Stomach (tissue), 9 donors: ENCODE results near the gene PIK3CA. TPM values are rescaled to one million over a fixed set of nuclear protein-coding genes. Genes with fewer than 3 reads are reported as not detected.

Source experiments
- DNase-seq, 2 donors: peaks; one replicate each; pipeline versions ENCODE4 v3.0.0 to v3.0.0-alpha.2; 2013 to 2019
- H3K27ac ChIP-seq, 5 donors: fragments of 200-600 bp in 4 of 5; sonication (generic) in 4 of 5; one replicate each; pipeline ENCODE4 v1.5.1; 2013 to 2019; ENCODE audit warnings: mild to moderate bottlenecking in 1 of 5, moderate library complexity in 1 of 5
- H3K27me3 ChIP-seq, 3 donors: fragments of 200-600 bp; sonication (generic); one replicate each; pipeline ENCODE4 v1.5.1; 2017 to 2019; ENCODE audit warnings: mixed run types in 1 of 3
- H3K36me3 ChIP-seq, 4 donors: fragments of 200-600 bp; sonication (generic); 1 replicate in 3 of 4; 2 replicates in 1 of 4; pipeline ENCODE4 v1.5.1; 2016 to 2019
- H3K4me1 ChIP-seq, 4 donors: fragments of 200-600 bp; sonication (generic); one replicate each; pipeline ENCODE4 v1.5.1; 2016 to 2019
- H3K4me3 ChIP-seq, 4 donors: fragments of 200-600 bp; sonication (generic) in 3 of 4; one replicate each; pipeline ENCODE4 v1.5.1; 2016 to 2019; ENCODE audit warnings: mild to moderate bottlenecking in 1 of 4
- H3K9me3 ChIP-seq, 4 donors: fragments of 200-600 bp; sonication (generic); one replicate each; pipeline ENCODE4 v1.5.1; 2016 to 2019
- EP300 ChIP-seq: sonication (generic); formaldehyde crosslinking; IDR thresholded peaks from one replicate; pipeline ENCODE4 v1.6.1; 2017; ENCODE audit warnings: antibody characterized with exemption
- POLR2A ChIP-seq, 4 donors: fragments of 450-650 bp; IDR thresholded peaks; one replicate each; pipeline ENCODE4 v1.6.1; 2016; ENCODE audit warnings: antibody characterized with exemption in 4 of 4, control low read depth in 2 of 4, mild to moderate bottlenecking in 1 of 4, moderate library complexity in 1 of 4
- POLR2AphosphoS5 ChIP-seq, 3 donors: sonication (generic); formaldehyde crosslinking; IDR thresholded peaks; one replicate each; pipeline ENCODE4 v1.6.1; 2016; ENCODE audit warnings: antibody characterized with exemption in 3 of 3
- WGBS, 5 donors: extraction: QIAGEN DNeasy Blood & Tissue Kit in 3 of 5; methylation state at CpG; one replicate each; pipeline versions ENCODE4 v1.1.5 to v1.1.7; 2013 to 2018; 5-methylcytosine and 5-hydroxymethylcytosine counted together
- intact Hi-C: fragments of 100-400 bp; cut with DNase I; formaldehyde crosslinking; loops from one replicate; pipeline ENCODE4 v1.15.1; 2023; ENCODE audit warnings: low total_unique reads
- polyA plus RNA-seq, 3 donors: library from polyadenylated mRNA; stranded (reverse); fragments of 200-250 nt; gene quantifications; one replicate each; pipeline ENCODE4 v1.2.3, GENCODE V29; 2013
- total RNA-seq, 5 donors: library from RNA; depleted of rRNA; stranded (reverse); fragments of >200 nt; gene quantifications; one replicate each; pipeline versions ENCODE4 v1.1.0 to v1.2.3, GENCODE V29; 2014 to 2016
- TF ChIP-seq, protein P1 (sequence below), 7 experiments: fragments of 450-650 bp in 4 of 7; fragments of 200-600 bp in 3 of 7; sonication (generic) in 3 of 7; IDR thresholded peaks; one replicate each; pipeline ENCODE4 v1.5.1; 2016 to 2019; ENCODE audit warnings: antibody characterized with exemption in 7 of 7, control low read depth in 2 of 7, mild to moderate bottlenecking in 1 of 7
- donor health status: healthy with polysubstance abuse.
- donor health status: Bipolar disorder and iron deficiency.
- donor health status: healthy.

The PIK3CA gene
- total and polyA plus RNA-seq, 8 donors, result 2.6 to 144 (median 8.2) TPM

DNA sequence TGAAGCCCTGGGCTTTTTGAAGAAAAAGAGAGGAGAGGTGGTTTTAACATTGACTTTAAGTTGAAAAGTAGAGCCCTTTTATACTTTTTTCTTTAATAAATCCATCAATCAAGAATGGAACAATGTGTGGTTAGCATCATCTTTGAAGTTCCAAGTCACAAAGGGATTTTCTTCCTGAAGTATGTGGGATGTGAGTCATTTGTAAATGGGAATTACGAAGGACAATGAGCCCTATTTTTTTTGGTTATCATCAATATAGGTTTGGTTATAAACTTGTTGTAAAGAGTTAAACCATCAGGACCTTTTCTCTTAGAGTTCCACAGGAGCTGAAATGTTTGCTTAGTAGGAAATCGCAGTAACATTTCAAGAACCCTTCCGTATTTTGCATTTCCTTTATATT is 38.3 kb downstream of the PIK3CA start:
- H3K27ac ChIP-seq, result no peak overlapping the region
- no peak for DNase-seq
- 90 to 94% (median 92%) methylated on average over 3 of the region's 3 CpGs for WGBS, 5 donors
- H3K4me3 ChIP-seq, result no peak overlapping the region
- H3K36me3 ChIP-seq, result no peaks in the 10 kb centered on the region
- H3K9me3 ChIP-seq, result no peaks in the 10 kb centered on the region
- peaks cover 17 to 64% (median 40%) of the 10 kb centered on the region in 4 donors for H3K4me1 ChIP-seq
- intact Hi-C loops, result no loop called here
- TF ChIP-seq, protein P1, sequence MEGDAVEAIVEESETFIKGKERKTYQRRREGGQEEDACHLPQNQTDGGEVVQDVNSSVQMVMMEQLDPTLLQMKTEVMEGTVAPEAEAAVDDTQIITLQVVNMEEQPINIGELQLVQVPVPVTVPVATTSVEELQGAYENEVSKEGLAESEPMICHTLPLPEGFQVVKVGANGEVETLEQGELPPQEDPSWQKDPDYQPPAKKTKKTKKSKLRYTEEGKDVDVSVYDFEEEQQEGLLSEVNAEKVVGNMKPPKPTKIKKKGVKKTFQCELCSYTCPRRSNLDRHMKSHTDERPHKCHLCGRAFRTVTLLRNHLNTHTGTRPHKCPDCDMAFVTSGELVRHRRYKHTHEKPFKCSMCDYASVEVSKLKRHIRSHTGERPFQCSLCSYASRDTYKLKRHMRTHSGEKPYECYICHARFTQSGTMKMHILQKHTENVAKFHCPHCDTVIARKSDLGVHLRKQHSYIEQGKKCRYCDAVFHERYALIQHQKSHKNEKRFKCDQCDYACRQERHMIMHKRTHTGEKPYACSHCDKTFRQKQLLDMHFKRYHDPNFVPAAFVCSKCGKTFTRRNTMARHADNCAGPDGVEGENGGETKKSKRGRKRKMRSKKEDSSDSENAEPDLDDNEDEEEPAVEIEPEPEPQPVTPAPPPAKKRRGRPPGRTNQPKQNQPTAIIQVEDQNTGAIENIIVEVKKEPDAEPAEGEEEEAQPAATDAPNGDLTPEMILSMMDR (IDR thresholded peaks at IDR 0.05), result no peak
- TF ChIP-seq POLR2A (IDR thresholded peaks at IDR 0.05) (no peak), EP300 (no peak), POLR2AphosphoS5 (IDR thresholded peaks at IDR 0.05) (no peak)
- H3K27me3 ChIP-seq, result no peaks in the 10 kb centered on the region

DNA sequence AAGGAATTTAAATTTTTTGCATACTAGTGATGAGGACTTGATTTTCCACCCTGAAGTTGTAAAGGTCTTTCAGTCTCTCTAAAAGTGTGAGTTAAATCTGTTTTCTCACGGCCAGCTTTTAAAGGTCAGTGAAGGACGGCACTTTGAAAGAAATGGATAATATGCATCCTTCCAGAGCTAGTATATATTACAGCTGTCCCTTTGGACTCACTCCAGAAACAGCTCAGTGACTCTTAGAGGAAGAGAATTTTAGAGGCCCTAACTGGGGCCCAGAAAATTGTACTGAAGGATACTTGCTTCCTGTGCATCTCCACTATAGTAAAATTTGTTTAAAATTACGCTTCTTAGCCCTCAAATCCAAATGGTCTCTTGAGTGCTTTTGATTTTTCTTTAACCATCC is 41.6 kb downstream of the PIK3CA start:
- no peak for TF ChIP-seq EP300
- TF ChIP-seq, protein P1 (IDR thresholded peaks at IDR 0.05), result no peak
- TF ChIP-seq POLR2A (IDR thresholded peaks at IDR 0.05), result no peak
- no peak for TF ChIP-seq POLR2AphosphoS5 (IDR thresholded peaks at IDR 0.05)
- WGBS, 5 donors, result 49 to 61% (median 54%) methylated on average over 3 of the region's 3 CpGs
- Histone ChIP-seq H3K9me3 (no peaks in the 10 kb centered on the region), H3K27ac (peak overlapping the region in 1 of 5 donors; percentile 20), H3K27me3 (no peaks in the 10 kb centered on the region), H3K4me3 (no peak overlapping the region), H3K4me1 (peaks cover 6 to 47% (median 23%) of the 10 kb centered on the region in 4 donors), H3K36me3 (no peaks in the 10 kb centered on the region)
- intact Hi-C loops, result no loop called here
- DNase-seq, result peak in 1 of 2 donors; percentile 89

DNA sequence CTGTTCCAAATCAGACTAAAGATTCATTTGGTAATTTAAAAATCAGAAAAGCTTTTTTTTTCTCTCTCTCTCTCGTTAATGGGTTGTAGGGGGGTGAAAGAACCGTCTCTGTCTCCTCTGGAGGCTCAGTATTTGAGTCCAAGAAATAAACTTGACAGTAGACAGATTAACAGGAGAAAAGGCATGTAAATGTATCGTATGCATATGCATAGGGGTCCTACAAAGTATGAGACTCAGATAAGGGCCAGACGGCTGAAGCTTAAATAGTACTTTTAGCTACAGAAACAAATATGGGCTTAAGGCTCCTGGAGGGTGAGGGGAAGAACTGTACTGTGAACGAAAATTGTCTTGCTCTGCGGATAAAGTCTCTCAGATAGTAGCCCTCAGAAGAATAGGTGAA is 42.4 kb downstream of the PIK3CA start:
- Histone ChIP-seq H3K9me3 (no peaks in the 10 kb centered on the region), H3K4me1 (peaks cover 6 to 56% (median 22%) of the 10 kb centered on the region in 4 donors), H3K27me3 (no peaks in the 10 kb centered on the region), H3K27ac (no peak overlapping the region), H3K4me3 (no peak overlapping the region), H3K36me3 (no peaks in the 10 kb centered on the region)
- TF ChIP-seq EP300, result no peak
- TF ChIP-seq POLR2A (IDR thresholded peaks at IDR 0.05), result no peak
- TF ChIP-seq POLR2AphosphoS5 (IDR thresholded peaks at IDR 0.05), result no peak
- TF ChIP-seq, protein P1 (IDR thresholded peaks at IDR 0.05), result no peak
- intact Hi-C loops, result no loop called here
- peak in 1 of 2 donors; percentile 21 for DNase-seq
- WGBS, 5 donors, result 66 to 86% (median 79%) methylated on average over 6 of the region's 6 CpGs

DNA sequence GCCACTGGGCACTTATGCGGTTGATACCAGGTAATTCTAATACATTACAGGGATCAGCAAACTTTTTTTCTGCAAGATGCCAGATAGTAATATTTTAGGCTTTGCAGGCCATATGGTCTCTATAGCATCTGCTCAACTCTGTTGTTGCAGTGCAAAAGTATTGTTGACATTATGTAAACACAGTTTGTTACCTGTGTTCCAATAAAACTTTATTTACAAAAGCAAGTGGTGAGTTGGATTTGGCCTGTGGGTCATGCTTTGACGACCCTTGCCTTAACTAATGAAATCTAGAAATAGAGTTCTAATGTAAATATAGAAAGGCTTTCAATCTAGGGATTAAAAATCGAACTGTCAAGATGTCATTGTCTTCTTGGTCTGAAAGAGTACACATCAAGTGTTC is 44.4 kb downstream of the PIK3CA start:
- 73 to 80% (median 78%) methylated on average over 3 of the region's 3 CpGs for WGBS, 5 donors

More for the DNA sequence above, 44.4 kb downstream of the PIK3CA start:
- Histone ChIP-seq H3K9me3 (no peaks in the 10 kb centered on the region), H3K36me3 (no peaks in the 10 kb centered on the region), H3K4me1 (peaks cover 6 to 74% (median 28%) of the 10 kb centered on the region in 4 donors), H3K4me3 (no peak overlapping the region), H3K27ac (no peak overlapping the region), H3K27me3 (no peaks in the 10 kb centered on the region)
- TF ChIP-seq POLR2AphosphoS5 (IDR thresholded peaks at IDR 0.05) (no peak), POLR2A (IDR thresholded peaks at IDR 0.05) (no peak), EP300 (no peak)
- TF ChIP-seq, protein P1 (IDR thresholded peaks at IDR 0.05), result no peak
- intact Hi-C loops, result no loop called here
- DNase-seq, result no peak
